Thyroid gland (tissue), 4 donors: Measurements from ENCODE around the gene PRPF6. TPM values are rescaled to one million over a fixed set of nuclear protein-coding genes. Genes with fewer than 3 reads are reported as not detected.

ENCODE experiments used
- DNase-seq, 2 donors: peaks; one replicate each; pipeline ENCODE4 v3.0.0-alpha.2; 2019
- H3K27ac ChIP-seq, 3 donors: fragments of 200-600 bp; sonication (generic); 1 replicate in 2 of 3; 2 replicates in 1 of 3; pipeline ENCODE4 v1.5.1; 2016 to 2019; ENCODE audit warnings: mild to moderate bottlenecking in 1 of 3, moderate library complexity in 1 of 3
- H3K27me3 ChIP-seq: fragments of 200-600 bp; sonication (generic); one replicate; pipeline ENCODE4 v1.5.1; 2019
- H3K36me3 ChIP-seq, 2 donors: fragments of 200-600 bp; sonication (generic); one replicate each; pipeline ENCODE4 v1.5.1; 2016 to 2019
- H3K4me1 ChIP-seq, 2 donors: fragments of 200-600 bp; sonication (generic); one replicate each; pipeline ENCODE4 v1.5.1; 2017 to 2019
- H3K4me3 ChIP-seq, 3 donors: fragments of 200-600 bp; sonication (generic); replicated peaks in 1 of 3; 1 replicate in 2 of 3; 2 replicates in 1 of 3; pipeline ENCODE4 v1.5.1; 2016; ENCODE audit warnings: mild to moderate bottlenecking in 1 of 3
- H3K9me3 ChIP-seq: fragments of 200-600 bp; sonication (generic); one replicate; pipeline ENCODE4 v1.5.1; 2017
- CTCF ChIP-seq, 6 experiments: fragments of 200-600 bp in 3 of 6; fragments of 450-650 bp in 3 of 6; sonication (generic) in 3 of 6; IDR thresholded peaks; one replicate each; pipeline ENCODE4 v1.5.1; 2016 to 2019; ENCODE audit warnings: antibody characterized with exemption in 6 of 6, mild to moderate bottlenecking in 2 of 6, inconsistent platforms in 1 of 6, moderate library complexity in 1 of 6
- POLR2A ChIP-seq, 2 donors: fragments of 450-650 bp; IDR thresholded peaks; one replicate each; pipeline ENCODE4 v1.6.1; 2017; ENCODE audit warnings: antibody characterized with exemption in 2 of 2, mild to moderate bottlenecking in 2 of 2, moderate library complexity in 1 of 2
- WGBS, 2 donors: methylation state at CpG; one replicate each; pipeline ENCODE4 v1.1.5; 2017; 5-methylcytosine and 5-hydroxymethylcytosine counted together
- intact Hi-C: fragments of 100-400 bp; cut with DNase I; formaldehyde crosslinking; loops from one replicate; pipeline ENCODE4 v1.15.1; 2023
- total RNA-seq, 4 donors: library from RNA; depleted of rRNA; stranded (reverse); fragments of >200 nt; gene quantifications; one replicate each; pipeline ENCODE4 v1.2.3, GENCODE V29; 2016

Gene PRPF6
- total RNA-seq, 4 donors from 2014 or later: 62.8 to 76.2 (median 70.1) TPM

- DNase-seq: peak in 1 of 2 donors; percentile 3
- intact Hi-C loops: no loop called here
- TF ChIP-seq POLR2A (IDR thresholded peaks at IDR 0.05): no peak
- TF ChIP-seq CTCF (IDR thresholded peaks at IDR 0.05): no peak
- WGBS, 2 donors: 98% methylated on average over 7 to 9 of the region's 16 CpGs
- Histone ChIP-seq H3K27me3 (no peaks in the 10 kb centered on the region), H3K4me1 (peaks cover 7 to 10% of the 10 kb centered on the region in 2 donors), H3K36me3 (peaks cover 37 to 47% of the 10 kb centered on the region in 2 donors), H3K27ac (no peak overlapping the region), H3K9me3 (no peaks in the 10 kb centered on the region), H3K4me3 (no peak overlapping the region)
Observed at GRCh38 chr20:63964412-63964811, 16.5 kb upstream of the PRPF6 start.

GRCh38 chr20:63966172-63966943, 14.6 kb upstream of the PRPF6 start:
- Histone ChIP-seq H3K9me3 (no peaks in the 10 kb centered on the region), H3K4me1 (peaks cover 11 to 16% of the 10 kb centered on the region in 2 donors), H3K36me3 (peaks cover 25 to 42% of the 10 kb centered on the region in 2 donors), H3K27ac (no peak overlapping the region), H3K27me3 (no peaks in the 10 kb centered on the region), H3K4me3 (no peak overlapping the region)
- intact Hi-C loops: no loop called here
- DNase-seq: peak in 1 of 2 donors; percentile 2
- 93 to 95% methylated on average over 23 to 24 of the region's 27 CpGs for WGBS, 2 donors
- no peak for TF ChIP-seq CTCF (IDR thresholded peaks at IDR 0.05)
- TF ChIP-seq POLR2A (IDR thresholded peaks at IDR 0.05): no peak

DNA sequence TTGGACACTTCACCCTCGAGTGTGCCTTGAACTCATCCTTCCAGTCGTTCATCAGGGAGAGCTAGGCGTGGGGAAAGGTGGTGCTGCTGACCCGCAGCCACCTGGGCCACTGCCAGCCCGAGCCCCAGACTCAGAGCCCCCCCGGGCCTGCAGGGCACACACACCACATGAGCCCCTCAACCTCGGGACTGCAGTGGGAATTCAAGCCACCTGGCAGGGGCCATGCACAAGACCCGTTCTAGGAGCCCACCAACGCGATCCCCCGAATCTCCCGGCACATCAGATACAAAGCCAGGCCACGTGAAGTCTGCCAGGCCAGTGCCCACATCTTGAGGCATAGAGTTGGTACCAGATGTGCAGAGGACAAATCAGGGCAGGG, 14.0 kb upstream of the PRPF6 start:
- no peak overlapping the region for H3K4me3 ChIP-seq
- intact Hi-C loops: no loop called here
- H3K27ac ChIP-seq: no peak overlapping the region
- H3K36me3 ChIP-seq: peaks cover 19 to 37% of the 10 kb centered on the region in 2 donors
- peaks cover 11 to 16% of the 10 kb centered on the region in 2 donors for H3K4me1 ChIP-seq
- 85 to 95% methylated on average over 7 to 13 of the region's 13 CpGs for WGBS, 2 donors
- H3K9me3 ChIP-seq: no peaks in the 10 kb centered on the region
- DNase-seq: peak in 1 of 2 donors; percentile 2
- no peaks in the 10 kb centered on the region for H3K27me3 ChIP-seq
- TF ChIP-seq CTCF (IDR thresholded peaks at IDR 0.05) (no peak), POLR2A (IDR thresholded peaks at IDR 0.05) (no peak)

DNA sequence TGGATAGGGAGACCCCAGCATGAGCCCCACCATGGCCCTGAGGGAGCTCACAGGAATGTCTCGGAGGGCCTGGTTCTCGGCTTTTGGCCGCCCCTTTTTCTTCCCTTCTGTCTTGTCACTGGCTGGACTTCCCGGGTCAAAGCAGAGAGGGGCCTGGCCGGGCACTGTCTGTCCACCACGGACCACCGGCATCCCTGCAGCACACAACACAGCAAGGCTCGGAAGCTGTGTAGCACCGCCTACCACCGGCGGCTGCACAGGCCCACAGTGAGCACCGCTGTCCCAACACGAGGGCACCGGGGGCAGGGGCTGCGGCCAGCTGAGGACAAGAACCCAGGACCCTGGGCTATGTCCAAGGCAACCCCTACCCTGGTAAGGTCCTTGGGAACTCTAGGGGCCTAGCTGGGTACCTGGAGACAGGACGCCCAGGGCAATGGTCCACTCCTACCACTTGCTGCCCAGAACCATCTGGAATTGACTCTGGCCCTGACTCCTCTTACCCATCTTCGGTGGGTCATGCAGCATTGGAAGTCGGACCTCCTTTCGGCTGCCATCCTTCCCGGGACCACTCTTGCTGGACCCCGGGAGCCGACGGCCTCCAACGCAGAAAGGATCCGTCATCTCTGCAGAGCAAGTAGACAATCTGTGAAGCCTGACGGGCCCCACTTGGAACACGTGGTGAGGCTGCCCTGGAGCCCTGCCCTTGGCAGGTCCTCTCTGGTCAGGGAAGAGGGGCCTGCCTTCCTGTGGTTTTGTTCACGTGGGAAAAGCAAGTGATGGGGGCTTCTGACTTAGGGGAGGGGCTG, 13.4 kb upstream of the PRPF6 start:
- no peak overlapping the region for H3K4me3 ChIP-seq
- H3K4me1 ChIP-seq: peaks cover 11 to 16% of the 10 kb centered on the region in 2 donors
- 92% methylated on average over 19 to 28 of the region's 28 CpGs for WGBS, 2 donors
- intact Hi-C loops: no loop called here
- no peak for DNase-seq
- no peak overlapping the region for H3K27ac ChIP-seq
- no peaks in the 10 kb centered on the region for H3K9me3 ChIP-seq
- H3K36me3 ChIP-seq: peaks cover 14 to 31% of the 10 kb centered on the region in 2 donors
- no peaks in the 10 kb centered on the region for H3K27me3 ChIP-seq
- TF ChIP-seq POLR2A (IDR thresholded peaks at IDR 0.05): no peak
- no peak for TF ChIP-seq CTCF (IDR thresholded peaks at IDR 0.05)
